H1 (cell line): Measurements from ENCODE around the gene DDC. TPM values are rescaled to one million over a fixed set of nuclear protein-coding genes. Genes with fewer than 3 reads are reported as not detected.

ENCODE experiments used
- CTCF ChIA-PET: fragments of 300-600 bp; sonication (Branson Sonifier 250); formaldehyde crosslinking; loops from one replicate; lab custom pipeline; 2021; ENCODE audit not compliant: partially characterized antibody; lab: Charles Lee
- POLR2A ChIA-PET: fragments of 300-600 bp; sonication (Branson Sonifier 250); formaldehyde crosslinking; loops from one replicate; lab custom pipeline; 2021; ENCODE audit warnings: inconsistent platforms; ENCODE audit not compliant: partially characterized antibody; lab: Charles Lee
- DNase-seq, 2 experiments: peaks; one replicate each; pipeline versions ENCODE4 v3.0.0 to v3.0.0-alpha.2; 2010 to 2022; ENCODE audit warnings: low spot score in 2 of 2, low read depth in 1 of 2, mixed read lengths in 1 of 2
- FAIRE-seq: peaks from 2 replicates; lab custom pipeline; 2011; peaks lifted over from hg19 to GRCh38; lab: Jason Lieb, UNC
- H2AFZ ChIP-seq: 2 replicates; pipeline ENCODE4 v1.8.1; 2012; ENCODE audit warnings: low read length, inconsistent platforms
- H2AK5ac ChIP-seq: 2 replicates; pipeline ENCODE4 v1.6.1; 2013; ENCODE audit warnings: low read depth, low read length
- H2BK120ac ChIP-seq: replicated peaks from 2 replicates; pipeline ENCODE3; 2013; ENCODE audit warnings: low read depth, low read length, inconsistent platforms
- H2BK12ac ChIP-seq: 2 replicates; pipeline ENCODE4 v1.6.1; 2013; ENCODE audit warnings: low read depth, low read length
- H2BK15ac ChIP-seq: 2 replicates; pipeline ENCODE4 v1.6.1; 2013; ENCODE audit warnings: low read length
- H2BK20ac ChIP-seq: 2 replicates; pipeline ENCODE4 v1.6.1; 2013; ENCODE audit warnings: low read length
- H2BK5ac ChIP-seq: 2 replicates; pipeline ENCODE4 v1.6.1; 2013; ENCODE audit warnings: low read depth, low read length
- H3K14ac ChIP-seq: 2 replicates; pipeline ENCODE4 v1.6.1; 2013; ENCODE audit warnings: inconsistent platforms; ENCODE audit not compliant: insufficient read length
- H3K18ac ChIP-seq: 2 replicates; pipeline ENCODE4 v1.6.1; 2013; ENCODE audit warnings: low read length; ENCODE audit errors: extremely low read depth
- H3K23ac ChIP-seq: 2 replicates; pipeline ENCODE4 v1.6.1; 2013; ENCODE audit warnings: inconsistent platforms; ENCODE audit not compliant: insufficient read length
- H3K23me2 ChIP-seq: 2 replicates; pipeline ENCODE4 v1.6.1; 2013; ENCODE audit warnings: low read depth, low read length
- H3K27ac ChIP-seq: 2 replicates; pipeline ENCODE4 v1.6.1; 2011; ENCODE audit warnings: low read depth, low read length, inconsistent platforms
- H3K27me3 ChIP-seq, 4 experiments: replicated peaks in 1 of 4; 1 replicate in 1 of 4; 2 replicates in 3 of 4; pipeline versions ENCODE4 v1.6.1 to v1.8.1; 2011 to 2013; ENCODE audit warnings: low read length in 3 of 4, mild to moderate bottlenecking in 3 of 4, inconsistent platforms in 2 of 4, mixed read lengths in 2 of 4, moderate library complexity in 1 of 4; ENCODE audit not compliant: control insufficient read depth in 3 of 4, insufficient read depth in 3 of 4; ENCODE audit errors: extremely low read depth in 1 of 4
- H3K36me3 ChIP-seq, 4 experiments: 2 replicates each; pipeline versions ENCODE4 v1.6.1 to v1.8.1; 2011 to 2013; ENCODE audit warnings: mild to moderate bottlenecking in 4 of 4, low read length in 3 of 4, moderate library complexity in 2 of 4, control low read depth in 1 of 4, inconsistent platforms in 1 of 4; ENCODE audit not compliant: insufficient read depth in 4 of 4, control insufficient read depth in 2 of 4
- H3K4ac ChIP-seq: replicated peaks from 2 replicates; pipeline ENCODE3; 2013; ENCODE audit warnings: low read length, low read depth, mixed read lengths, inconsistent platforms; ENCODE audit not compliant: insufficient read length
- H3K4me1 ChIP-seq, 4 experiments: replicated peaks in 1 of 4; 1 replicate in 1 of 4; 2 replicates in 3 of 4; pipeline versions ENCODE4 v1.6.1 to v1.8.1; 2011 to 2013; ENCODE audit warnings: low read length in 3 of 4, inconsistent platforms in 2 of 4, mixed read lengths in 1 of 4; ENCODE audit not compliant: insufficient read depth in 4 of 4, control insufficient read depth in 3 of 4
- H3K4me2 ChIP-seq, 2 experiments: 2 replicates each; pipeline versions ENCODE4 v1.6.1 to v1.8.1; 2011 to 2013; ENCODE audit warnings: low read depth in 2 of 2, low read length in 2 of 2, control low read depth in 1 of 2, inconsistent platforms in 1 of 2, mild to moderate bottlenecking in 1 of 2; ENCODE audit not compliant: insufficient read depth in 1 of 2
- H3K4me3 ChIP-seq, 4 experiments: fragments of 200-600, 300-600 bp in 1 of 4; sonication (generic), shearing (Covaris generic), sonication (Bioruptor Twin) in 1 of 4; 2 replicates each; pipeline versions ENCODE4 v1.5.1 to v1.8.1; 2011 to 2016; ENCODE audit warnings: low read length in 4 of 4, low read depth in 3 of 4, control low read depth in 2 of 4, inconsistent platforms in 2 of 4, mild to moderate bottlenecking in 2 of 4, mixed read lengths in 1 of 4, moderate library complexity in 1 of 4; ENCODE audit not compliant: insufficient read depth in 2 of 4; ENCODE audit errors: extremely low read depth in 1 of 4
- H3K56ac ChIP-seq: replicated peaks from 2 replicates; pipeline ENCODE3; 2013; ENCODE audit warnings: low read depth, mild to moderate bottlenecking, mixed read lengths, low read length, inconsistent platforms; ENCODE audit not compliant: insufficient read length
- H3K79me1 ChIP-seq: 2 replicates; pipeline ENCODE4 v1.6.1; 2013; ENCODE audit warnings: low read depth, low read length, control low read depth
- H3K79me2 ChIP-seq, 2 experiments: 2 replicates each; pipeline versions ENCODE4 v1.6.1 to v1.8.1; 2012 to 2013; ENCODE audit warnings: low read length in 2 of 2, mild to moderate bottlenecking in 2 of 2, inconsistent platforms in 1 of 2; ENCODE audit not compliant: insufficient read depth in 2 of 2, control insufficient read depth in 1 of 2
- H3K9ac ChIP-seq, 4 experiments: replicated peaks in 1 of 4; 1 replicate in 1 of 4; 2 replicates in 3 of 4; pipeline versions ENCODE4 v1.6.1 to v1.8.1; 2011 to 2013; ENCODE audit warnings: low read depth in 3 of 4, low read length in 3 of 4, control low read depth in 2 of 4, mild to moderate bottlenecking in 2 of 4, moderate library complexity in 2 of 4, inconsistent platforms in 1 of 4; ENCODE audit errors: extremely low read depth in 1 of 4
- H3K9me3 ChIP-seq, 2 experiments: 2 replicates each; pipeline versions ENCODE4 v1.6.1 to v1.8.1; 2012 to 2013; ENCODE audit warnings: mild to moderate bottlenecking in 2 of 2, moderate library complexity in 2 of 2, control low read depth in 1 of 2, inconsistent platforms in 1 of 2, low read depth in 1 of 2, low read length in 1 of 2, mixed read lengths in 1 of 2; ENCODE audit not compliant: insufficient read depth in 2 of 2
- H4K20me1 ChIP-seq, 2 experiments: replicated peaks in 1 of 2; 2 replicates each; pipeline versions ENCODE3 to v1.8.1; 2011 to 2013; ENCODE audit warnings: inconsistent platforms in 2 of 2, low read length in 2 of 2, mild to moderate bottlenecking in 1 of 2; ENCODE audit not compliant: insufficient read depth in 2 of 2, control insufficient read depth in 1 of 2
- H4K5ac ChIP-seq: 2 replicates; pipeline ENCODE4 v1.6.1; 2013; ENCODE audit warnings: low read length, low read depth, mixed read lengths, inconsistent platforms; ENCODE audit not compliant: insufficient read length
- H4K8ac ChIP-seq: 2 replicates; pipeline ENCODE4 v1.8.0; 2013; ENCODE audit warnings: mild to moderate bottlenecking, moderate library complexity, low read length, inconsistent platforms; ENCODE audit not compliant: insufficient read depth; ENCODE audit errors: extremely low read depth
- H4K91ac ChIP-seq: replicated peaks from 2 replicates; pipeline ENCODE3; 2013; ENCODE audit warnings: low read length, mixed read lengths, inconsistent platforms; ENCODE audit not compliant: insufficient read length
- CBX5 ChIP-seq: fragments of 300-800, 300-1000 bp; sonication (generic); IDR thresholded peaks from 2 replicates; pipeline ENCODE4 v1.7.1; 2016; ENCODE audit warnings: antibody characterized with exemption, low read length, low read depth
- CREB1 ChIP-seq: IDR thresholded peaks from 2 replicates; pipeline ENCODE4 v1.6.1; 2012; ENCODE audit warnings: inconsistent platforms
- YY1 ChIP-seq: IDR thresholded peaks from 2 replicates; pipeline ENCODE4 v1.6.1; 2011; ENCODE audit warnings: low read depth, mild to moderate bottlenecking, low read length
- WGBS, 2 experiments: shearing (Covaris generic) in 1 of 2; methylation state at CpG; one replicate each; pipeline versions ENCODE4 v1.1.6 to v1.1.7; 2013 to 2015; ENCODE audit warnings: low lambda C conversion rate in 2 of 2, mixed read lengths in 2 of 2, inconsistent platforms in 1 of 2, low coverage in 1 of 2, missing lambda C conversion rate in 1 of 2; ENCODE audit not compliant: insufficient replicate concordance in 2 of 2, insufficient coverage in 1 of 2, insufficient read length in 1 of 2; ENCODE audit errors: extremely low coverage in 1 of 2, missing lambda C conversion rate in 1 of 2; 5-methylcytosine and 5-hydroxymethylcytosine counted together
- polyA plus RNA-seq, 7 experiments: library from polyadenylated mRNA; depleted of rRNA in 3 of 7; stranded (reverse) in 5 of 7; unstranded in 2 of 7; fragments of >200 nt in 5 of 7; fragments of 200-250 nt in 2 of 7; gene quantifications; 1 replicate in 5 of 7; 2 replicates in 1 of 7; 4 replicates in 1 of 7; pipeline versions ENCODE4 v1.2.1 to v1.2.3, GENCODE V29; 2011 to 2013; ENCODE audit warnings: missing spikeins in 2 of 7, mixed read lengths in 2 of 7
- total RNA-seq: library from RNA; stranded (reverse); fragmentation: NEBNext Ultra II Directional; extraction: Animal tissue kit (Norgen Biotek cat#: 25700); gene quantifications from 2 replicates; pipeline ENCODE4 v1.2.1, GENCODE V29; 2021

Gene DDC
- total and polyA plus RNA-seq, 2 of the 8 experiments (the other 6 are each of a cell fraction or from before 2014, with no cell fraction given) = 0.05 TPM; not detected in 1

DNA sequence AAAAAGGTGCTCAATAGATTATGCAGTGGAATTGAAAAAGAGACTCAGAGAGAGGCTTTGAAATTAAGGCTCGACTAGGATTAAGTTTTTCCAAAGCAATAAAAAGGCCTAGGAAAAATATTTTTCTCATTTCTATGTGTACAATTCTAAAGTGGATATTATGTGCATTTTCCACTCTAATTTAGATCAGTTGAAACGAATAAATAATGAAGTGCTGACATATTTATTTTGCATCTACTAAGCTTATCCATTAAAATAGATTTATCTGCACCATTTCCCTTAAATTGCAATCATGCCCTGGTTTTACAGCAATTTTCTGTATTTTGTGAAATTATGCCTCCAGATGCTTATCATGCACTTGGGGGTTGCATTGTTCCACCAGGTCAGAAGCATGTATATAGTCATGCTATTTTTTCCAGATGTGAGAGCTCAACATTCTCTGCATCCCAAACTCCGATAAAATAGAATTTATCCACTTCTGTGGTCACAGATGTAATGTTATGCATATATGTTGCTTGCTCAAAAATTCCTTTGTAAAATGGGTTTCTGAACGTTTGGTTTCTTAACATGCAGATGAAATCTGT lies 133.4 kb downstream of the DDC start:
- no peak overlapping the region for H3K4me3 ChIP-seq
- no peaks in the 10 kb centered on the region for H3K79me1 ChIP-seq
- CTCF ChIA-PET = interaction anchor here (2.3 kb wide), 1 partner anchor 14 kb away, joined by 8 read pairs; no protein-coding TSS in a partner anchor
- no peaks in the 10 kb centered on the region for H3K79me2 ChIP-seq
- no peak overlapping the region for H3K14ac ChIP-seq
- WGBS, 2 experiments = 70% methylated on average over 4 of the region's 4 CpGs; no CpG with 5 or more reads in 1 of the 2 experiments
- no peak overlapping the region for H3K4ac ChIP-seq
- no peaks in the 10 kb centered on the region for H3K9me3 ChIP-seq
- POLR2A ChIA-PET = no interaction called here
- no peak overlapping the region for H2AK5ac ChIP-seq
- no peak overlapping the region for H2AFZ ChIP-seq
- H3K4me2 ChIP-seq = no peak overlapping the region
- H3K27ac ChIP-seq = no peak overlapping the region
- no peaks in the 10 kb centered on the region for H3K4me1 ChIP-seq
- H4K5ac ChIP-seq = no peak overlapping the region
- no peak overlapping the region for H2BK20ac ChIP-seq
- FAIRE-seq = no peak
- no peak for TF ChIP-seq CREB1
- TF ChIP-seq CBX5 = no peak
- no peak for TF ChIP-seq YY1
- H2BK120ac ChIP-seq = no peak overlapping the region
- no peaks in the 10 kb centered on the region for H4K20me1 ChIP-seq
- no peak overlapping the region for H2BK5ac ChIP-seq
- H3K23ac ChIP-seq = no peak overlapping the region
- H2BK12ac ChIP-seq = no peak overlapping the region
- H2BK15ac ChIP-seq = no peak overlapping the region
- H3K9ac ChIP-seq = no peak overlapping the region
- no peaks in the 10 kb centered on the region for H3K23me2 ChIP-seq
- no peaks in the 10 kb centered on the region for H3K36me3 ChIP-seq
- no peaks in the 10 kb centered on the region for H3K27me3 ChIP-seq
- H4K8ac ChIP-seq = no peak overlapping the region
- H4K91ac ChIP-seq = no peak overlapping the region
- H3K56ac ChIP-seq = no peak overlapping the region
- no peak overlapping the region for H3K18ac ChIP-seq
- DNase-seq = no peak
